Panc1 (cell line): Measurements from ENCODE around the gene P2RY2.

Source experiments
- POLR2AphosphoS5 ChIP-seq: IDR thresholded peaks from 2 replicates; pipeline ENCODE4 v1.6.1; 2012; ENCODE audit warnings: mild to moderate bottlenecking, low read depth, low read length, moderate library complexity
- SIN3A ChIP-seq: IDR thresholded peaks from 2 replicates; pipeline ENCODE4 v1.6.1; 2012; ENCODE audit warnings: low read depth, mild to moderate bottlenecking, low read length, moderate library complexity, borderline replicate concordance; ENCODE audit not compliant: insufficient read depth
- TF ChIP-seq, protein P1 (sequence below), 2 experiments: IDR thresholded peaks; 2 replicates each; pipeline ENCODE4 v1.6.1; 2011 to 2012; ENCODE audit warnings: low read depth in 2 of 2, control low read depth in 1 of 2, low read length in 1 of 2, mild to moderate bottlenecking in 1 of 2, moderate library complexity in 1 of 2; ENCODE audit not compliant: insufficient read depth in 1 of 2
- TF ChIP-seq, protein P2 (sequence below): fragments of 450-650 bp; IDR thresholded peaks from 2 replicates; pipeline ENCODE4 v1.5.1; 2017; ENCODE audit warnings: mild to moderate bottlenecking

DNA sequence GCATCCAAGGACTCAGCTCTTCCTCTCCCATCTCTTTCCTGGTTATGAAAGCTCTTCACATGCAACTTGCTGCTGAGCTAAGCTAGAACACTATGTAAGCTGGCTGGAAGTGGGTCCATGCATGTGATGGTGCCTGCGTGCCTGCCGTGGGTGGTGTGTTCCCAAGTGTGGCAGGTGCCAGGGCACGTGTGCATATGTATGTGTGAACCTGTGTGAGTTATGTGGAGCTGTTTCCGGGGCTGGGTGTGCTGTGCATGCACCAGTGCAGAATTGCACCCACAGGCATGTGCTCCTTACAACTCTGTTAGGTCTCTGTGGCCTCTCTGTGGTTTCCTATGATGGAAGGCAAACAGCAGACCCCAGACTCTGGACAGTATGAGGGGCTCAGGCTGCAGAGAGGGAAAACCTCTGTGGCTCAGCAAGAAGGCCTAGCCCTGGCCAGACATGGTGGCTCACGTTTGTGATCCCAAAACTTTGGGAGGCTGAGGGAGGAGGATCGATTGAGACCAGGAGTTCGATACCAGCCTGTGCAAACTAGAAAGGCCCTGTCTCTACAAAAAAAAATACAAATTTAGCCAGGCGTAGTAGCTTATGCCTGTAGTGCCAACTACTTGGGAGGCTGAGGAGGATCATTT, 49.9 kb downstream of the P2RY2 start:
- TF ChIP-seq, protein P1, sequence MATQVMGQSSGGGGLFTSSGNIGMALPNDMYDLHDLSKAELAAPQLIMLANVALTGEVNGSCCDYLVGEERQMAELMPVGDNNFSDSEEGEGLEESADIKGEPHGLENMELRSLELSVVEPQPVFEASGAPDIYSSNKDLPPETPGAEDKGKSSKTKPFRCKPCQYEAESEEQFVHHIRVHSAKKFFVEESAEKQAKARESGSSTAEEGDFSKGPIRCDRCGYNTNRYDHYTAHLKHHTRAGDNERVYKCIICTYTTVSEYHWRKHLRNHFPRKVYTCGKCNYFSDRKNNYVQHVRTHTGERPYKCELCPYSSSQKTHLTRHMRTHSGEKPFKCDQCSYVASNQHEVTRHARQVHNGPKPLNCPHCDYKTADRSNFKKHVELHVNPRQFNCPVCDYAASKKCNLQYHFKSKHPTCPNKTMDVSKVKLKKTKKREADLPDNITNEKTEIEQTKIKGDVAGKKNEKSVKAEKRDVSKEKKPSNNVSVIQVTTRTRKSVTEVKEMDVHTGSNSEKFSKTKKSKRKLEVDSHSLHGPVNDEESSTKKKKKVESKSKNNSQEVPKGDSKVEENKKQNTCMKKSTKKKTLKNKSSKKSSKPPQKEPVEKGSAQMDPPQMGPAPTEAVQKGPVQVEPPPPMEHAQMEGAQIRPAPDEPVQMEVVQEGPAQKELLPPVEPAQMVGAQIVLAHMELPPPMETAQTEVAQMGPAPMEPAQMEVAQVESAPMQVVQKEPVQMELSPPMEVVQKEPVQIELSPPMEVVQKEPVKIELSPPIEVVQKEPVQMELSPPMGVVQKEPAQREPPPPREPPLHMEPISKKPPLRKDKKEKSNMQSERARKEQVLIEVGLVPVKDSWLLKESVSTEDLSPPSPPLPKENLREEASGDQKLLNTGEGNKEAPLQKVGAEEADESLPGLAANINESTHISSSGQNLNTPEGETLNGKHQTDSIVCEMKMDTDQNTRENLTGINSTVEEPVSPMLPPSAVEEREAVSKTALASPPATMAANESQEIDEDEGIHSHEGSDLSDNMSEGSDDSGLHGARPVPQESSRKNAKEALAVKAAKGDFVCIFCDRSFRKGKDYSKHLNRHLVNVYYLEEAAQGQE (IDR thresholded peaks at IDR 0.05; ENCODE audit: insufficient read depth in 1 of 2, low read depth in 2 of 2, low read length in 1 of 2) = no peak
- TF ChIP-seq, protein P2, sequence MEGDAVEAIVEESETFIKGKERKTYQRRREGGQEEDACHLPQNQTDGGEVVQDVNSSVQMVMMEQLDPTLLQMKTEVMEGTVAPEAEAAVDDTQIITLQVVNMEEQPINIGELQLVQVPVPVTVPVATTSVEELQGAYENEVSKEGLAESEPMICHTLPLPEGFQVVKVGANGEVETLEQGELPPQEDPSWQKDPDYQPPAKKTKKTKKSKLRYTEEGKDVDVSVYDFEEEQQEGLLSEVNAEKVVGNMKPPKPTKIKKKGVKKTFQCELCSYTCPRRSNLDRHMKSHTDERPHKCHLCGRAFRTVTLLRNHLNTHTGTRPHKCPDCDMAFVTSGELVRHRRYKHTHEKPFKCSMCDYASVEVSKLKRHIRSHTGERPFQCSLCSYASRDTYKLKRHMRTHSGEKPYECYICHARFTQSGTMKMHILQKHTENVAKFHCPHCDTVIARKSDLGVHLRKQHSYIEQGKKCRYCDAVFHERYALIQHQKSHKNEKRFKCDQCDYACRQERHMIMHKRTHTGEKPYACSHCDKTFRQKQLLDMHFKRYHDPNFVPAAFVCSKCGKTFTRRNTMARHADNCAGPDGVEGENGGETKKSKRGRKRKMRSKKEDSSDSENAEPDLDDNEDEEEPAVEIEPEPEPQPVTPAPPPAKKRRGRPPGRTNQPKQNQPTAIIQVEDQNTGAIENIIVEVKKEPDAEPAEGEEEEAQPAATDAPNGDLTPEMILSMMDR = no peak
- TF ChIP-seq SIN3A (no peak), POLR2AphosphoS5 (no peak)
